ENCODE results near the gene MYCN. TPM values are rescaled to one million over a fixed set of nuclear protein-coding genes. Genes with fewer than 3 reads are reported as not detected.

MYCN gene
- total RNA-seq, 1 donor from 2014 or later, result not detected

- H3K4me1 Mint-ChIP-seq, result no peaks in the 10 kb centered on the region
- no peak overlapping the region for H3K27ac Mint-ChIP-seq
- no peaks in the 10 kb centered on the region for H3K9me3 Mint-ChIP-seq
- DNase-seq, result no peak
- H3K4me3 Mint-ChIP-seq, result no peak overlapping the region
- no peaks in the 10 kb centered on the region for H3K36me3 Mint-ChIP-seq (ENCODE audit: low read depth)
- intact Hi-C loops (cut with micrococcal nuclease), result no loop called here
- H3K27me3 Mint-ChIP-seq, result no peaks in the 10 kb centered on the region
Measured at GRCh38 chr2:15985531-15985930, 45.2 kb downstream of the MYCN start.

- intact Hi-C loops (cut with micrococcal nuclease), result no loop called here
- Mint-ChIP-seq H3K9me3 (no peaks in the 10 kb centered on the region), H3K27ac (no peak overlapping the region), H3K36me3 (ENCODE audit: low read depth) (no peaks in the 10 kb centered on the region), H3K4me3 (no peak overlapping the region), H3K4me1 (no peaks in the 10 kb centered on the region), H3K27me3 (no peaks in the 10 kb centered on the region)
- DNase-seq, result no peak
Measured at GRCh38 chr2:15986068-15986560, 45.8 kb downstream of the MYCN start.

- Mint-ChIP-seq H3K36me3 (ENCODE audit: low read depth) (no peaks in the 10 kb centered on the region), H3K4me3 (no peak overlapping the region), H3K27me3 (no peaks in the 10 kb centered on the region), H3K9me3 (no peaks in the 10 kb centered on the region), H3K4me1 (no peaks in the 10 kb centered on the region), H3K27ac (no peak overlapping the region)
- intact Hi-C loops (cut with micrococcal nuclease), result no loop called here
- no peak for DNase-seq
Measured at GRCh38 chr2:15986644-15987043, 46.3 kb downstream of the MYCN start.

- Mint-ChIP-seq H3K9me3 (no peaks in the 10 kb centered on the region), H3K27ac (no peak overlapping the region), H3K27me3 (no peaks in the 10 kb centered on the region), H3K4me1 (no peaks in the 10 kb centered on the region), H3K4me3 (no peak overlapping the region), H3K36me3 (ENCODE audit: low read depth) (no peaks in the 10 kb centered on the region)
- DNase-seq, result no peak
- intact Hi-C loops (cut with micrococcal nuclease), result no loop called here
Measured at GRCh38 chr2:15988733-15989132, 48.4 kb downstream of the MYCN start.

DNA sequence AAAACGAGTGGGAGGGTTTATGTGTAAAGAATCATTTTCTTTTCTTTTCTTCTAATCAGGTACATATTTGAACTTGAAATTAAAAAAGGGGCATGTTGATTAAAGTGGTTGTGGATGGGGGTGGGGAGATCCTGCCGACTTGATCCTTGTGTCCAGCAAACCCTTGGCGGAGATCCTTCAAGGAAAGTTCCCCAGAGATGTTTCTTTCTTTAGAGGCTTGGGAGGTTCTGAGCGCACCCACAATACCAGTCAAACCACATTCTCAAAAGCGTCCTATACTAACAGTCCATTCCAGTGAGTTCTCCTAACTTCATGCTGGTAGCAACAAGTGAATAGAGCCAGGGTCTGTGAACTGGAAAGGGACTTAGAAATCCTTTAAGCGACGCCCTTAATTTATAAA, 49.2 kb downstream of the MYCN start:
- intact Hi-C loops (cut with micrococcal nuclease), result no loop called here
- DNase-seq, result no peak
- H3K4me1 Mint-ChIP-seq, result no peaks in the 10 kb centered on the region
- no peaks in the 10 kb centered on the region for H3K36me3 Mint-ChIP-seq (ENCODE audit: low read depth)
- H3K4me3 Mint-ChIP-seq, result no peak overlapping the region
- no peak overlapping the region for H3K27ac Mint-ChIP-seq
- H3K27me3 Mint-ChIP-seq, result no peaks in the 10 kb centered on the region
- H3K9me3 Mint-ChIP-seq, result no peaks in the 10 kb centered on the region

- H3K27me3 Mint-ChIP-seq, result no peaks in the 10 kb centered on the region
- H3K4me3 Mint-ChIP-seq, result no peak overlapping the region
- DNase-seq, result no peak
- H3K9me3 Mint-ChIP-seq, result no peaks in the 10 kb centered on the region
- no peaks in the 10 kb centered on the region for H3K36me3 Mint-ChIP-seq (ENCODE audit: low read depth)
- intact Hi-C loops (cut with micrococcal nuclease), result no loop called here
- H3K4me1 Mint-ChIP-seq, result no peaks in the 10 kb centered on the region
- H3K27ac Mint-ChIP-seq, result no peak overlapping the region
Measured at GRCh38 chr2:15990151-15991101, 50.1 kb downstream of the MYCN start.

DNA sequence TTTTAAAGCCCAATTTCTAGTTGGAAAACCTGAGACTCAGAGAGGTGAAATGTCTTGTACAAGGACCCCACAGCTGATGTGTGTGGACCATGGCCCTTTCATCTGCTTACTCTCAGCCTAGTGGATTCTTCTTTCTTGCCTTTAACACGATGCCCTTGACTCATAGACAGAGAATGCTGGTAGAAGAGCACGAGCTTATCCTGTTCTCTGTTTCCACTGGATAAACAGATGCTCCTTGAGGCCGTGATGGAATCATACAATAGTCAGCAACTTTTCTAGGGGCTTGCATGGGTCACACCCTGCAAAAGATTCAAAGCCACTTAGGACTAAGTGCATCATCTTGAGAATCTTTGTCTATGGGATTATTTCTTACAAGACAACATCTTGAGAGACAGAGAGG, 50.9 kb downstream of the MYCN start:
- Mint-ChIP-seq H3K36me3 (ENCODE audit: low read depth) (no peaks in the 10 kb centered on the region), H3K27ac (no peak overlapping the region), H3K27me3 (no peaks in the 10 kb centered on the region), H3K9me3 (no peaks in the 10 kb centered on the region), H3K4me3 (no peak overlapping the region), H3K4me1 (no peaks in the 10 kb centered on the region)
- DNase-seq, result no peak
- intact Hi-C loops (cut with micrococcal nuclease), result no loop called here

DNA sequence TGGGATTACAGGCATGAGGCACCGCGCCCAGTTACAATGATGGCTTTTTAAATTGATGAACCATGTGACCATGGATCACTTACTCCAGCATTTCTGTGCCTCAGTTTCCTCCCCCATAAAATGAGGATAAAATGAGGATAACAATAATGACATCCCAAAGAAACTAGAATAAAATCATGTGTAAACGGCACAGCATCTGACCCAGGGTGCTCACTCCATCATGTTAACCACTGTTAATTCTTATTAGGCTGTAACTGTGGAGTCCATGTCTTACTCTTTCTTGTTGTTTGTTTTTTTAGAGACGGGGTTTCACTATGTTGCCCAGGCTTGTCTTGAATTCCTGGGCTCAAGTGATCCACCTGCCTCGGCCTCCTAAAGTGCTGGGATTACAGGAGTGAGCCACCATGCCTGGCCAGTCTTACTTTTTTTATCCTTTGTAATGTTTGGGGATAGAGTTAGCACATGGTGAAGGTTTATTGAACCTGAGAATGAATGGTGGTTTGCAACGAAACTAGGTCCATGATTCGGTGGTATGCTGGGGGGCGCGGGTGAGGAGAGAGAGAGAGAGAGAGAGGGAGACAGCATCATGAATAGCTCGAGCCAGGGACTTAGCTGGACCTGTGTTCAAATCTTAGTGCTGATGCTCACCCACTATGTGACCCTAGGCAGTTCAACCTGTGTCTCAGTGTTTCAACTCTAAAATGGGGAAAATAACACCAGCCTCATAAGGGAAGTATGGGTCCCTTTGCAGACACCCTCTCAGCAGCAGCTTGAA, 52.3 kb downstream of the MYCN start:
- Mint-ChIP-seq H3K4me3 (no peak overlapping the region), H3K4me1 (no peaks in the 10 kb centered on the region), H3K36me3 (ENCODE audit: low read depth) (no peaks in the 10 kb centered on the region), H3K27ac (no peak overlapping the region), H3K27me3 (no peaks in the 10 kb centered on the region), H3K9me3 (no peaks in the 10 kb centered on the region)
- no peak for DNase-seq
- intact Hi-C loops (cut with micrococcal nuclease), result no loop called here

- Mint-ChIP-seq H3K36me3 (ENCODE audit: low read depth) (no peaks in the 10 kb centered on the region), H3K4me1 (no peaks in the 10 kb centered on the region), H3K4me3 (no peak overlapping the region), H3K9me3 (no peaks in the 10 kb centered on the region), H3K27ac (no peak overlapping the region), H3K27me3 (no peaks in the 10 kb centered on the region)
- DNase-seq, result no peak
- intact Hi-C loops (cut with micrococcal nuclease), result no loop called here
Measured at GRCh38 chr2:15993232-15993610, 52.9 kb downstream of the MYCN start.

DNA sequence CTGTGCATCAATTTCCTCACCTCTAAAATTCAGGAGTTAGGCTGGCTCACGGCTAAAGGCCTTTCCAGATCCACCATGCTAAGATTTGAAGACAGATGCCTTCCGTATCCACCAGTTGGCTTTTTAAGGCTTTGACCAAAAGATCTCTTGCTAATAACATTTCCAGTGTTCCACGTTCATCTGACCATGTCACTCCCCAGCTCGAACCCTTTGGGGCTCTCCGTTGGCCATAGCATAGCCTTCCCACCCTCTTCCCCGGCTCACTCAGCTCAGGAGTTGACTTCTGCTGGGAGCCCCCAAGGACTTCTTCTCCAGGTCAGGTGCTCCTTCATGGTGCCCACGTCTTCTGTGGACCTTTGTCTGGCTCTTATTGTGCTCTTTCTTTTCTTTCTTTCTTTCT, 53.3 kb downstream of the MYCN start:
- intact Hi-C loops (cut with micrococcal nuclease), result no loop called here
- DNase-seq, result no peak
- H3K27me3 Mint-ChIP-seq, result no peaks in the 10 kb centered on the region
- H3K27ac Mint-ChIP-seq, result no peak overlapping the region
- no peaks in the 10 kb centered on the region for H3K4me1 Mint-ChIP-seq
- H3K9me3 Mint-ChIP-seq, result no peaks in the 10 kb centered on the region
- no peaks in the 10 kb centered on the region for H3K36me3 Mint-ChIP-seq (ENCODE audit: low read depth)
- H3K4me3 Mint-ChIP-seq, result no peak overlapping the region

DNA sequence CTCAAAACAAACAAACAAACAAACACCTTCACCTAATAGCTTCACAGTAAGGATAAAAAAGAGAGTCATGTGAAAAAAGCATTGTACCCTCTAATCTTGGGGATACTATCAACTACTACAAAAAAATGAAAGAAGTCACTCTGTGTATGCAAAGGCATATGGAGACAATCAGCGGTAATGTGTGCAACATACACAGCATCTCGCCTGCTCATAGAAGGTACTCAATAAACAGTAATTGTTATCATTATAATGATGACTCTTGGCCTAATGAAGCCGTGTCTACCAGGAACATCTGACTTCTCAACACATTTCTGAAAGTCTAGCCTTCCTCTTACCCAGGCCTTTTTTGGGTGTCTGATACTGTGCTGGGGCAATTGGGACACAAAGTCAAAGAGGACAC, 55.3 kb downstream of the MYCN start:
- Mint-ChIP-seq H3K4me1 (no peaks in the 10 kb centered on the region), H3K27me3 (no peaks in the 10 kb centered on the region), H3K36me3 (ENCODE audit: low read depth) (no peaks in the 10 kb centered on the region), H3K9me3 (no peaks in the 10 kb centered on the region), H3K4me3 (no peak overlapping the region), H3K27ac (no peak overlapping the region)
- DNase-seq, result no peak
- intact Hi-C loops (cut with micrococcal nuclease), result no loop called here

All from activated CD4-positive, alpha-beta T cell treated with anti-CD3 and anti-CD28 coated beads, Interleukin-2, amount 10 ng/mL, durations not matched to agents 24 days and 14 days (primary cell).